ENCODE measurements around the gene TFEB. TPM values are rescaled to one million over a fixed set of nuclear protein-coding genes. Genes with fewer than 3 reads are reported as not detected.

TFEB gene
- total RNA-seq, 2 donors from 2014 or later: 4.9 to 10.1 TPM

DNA sequence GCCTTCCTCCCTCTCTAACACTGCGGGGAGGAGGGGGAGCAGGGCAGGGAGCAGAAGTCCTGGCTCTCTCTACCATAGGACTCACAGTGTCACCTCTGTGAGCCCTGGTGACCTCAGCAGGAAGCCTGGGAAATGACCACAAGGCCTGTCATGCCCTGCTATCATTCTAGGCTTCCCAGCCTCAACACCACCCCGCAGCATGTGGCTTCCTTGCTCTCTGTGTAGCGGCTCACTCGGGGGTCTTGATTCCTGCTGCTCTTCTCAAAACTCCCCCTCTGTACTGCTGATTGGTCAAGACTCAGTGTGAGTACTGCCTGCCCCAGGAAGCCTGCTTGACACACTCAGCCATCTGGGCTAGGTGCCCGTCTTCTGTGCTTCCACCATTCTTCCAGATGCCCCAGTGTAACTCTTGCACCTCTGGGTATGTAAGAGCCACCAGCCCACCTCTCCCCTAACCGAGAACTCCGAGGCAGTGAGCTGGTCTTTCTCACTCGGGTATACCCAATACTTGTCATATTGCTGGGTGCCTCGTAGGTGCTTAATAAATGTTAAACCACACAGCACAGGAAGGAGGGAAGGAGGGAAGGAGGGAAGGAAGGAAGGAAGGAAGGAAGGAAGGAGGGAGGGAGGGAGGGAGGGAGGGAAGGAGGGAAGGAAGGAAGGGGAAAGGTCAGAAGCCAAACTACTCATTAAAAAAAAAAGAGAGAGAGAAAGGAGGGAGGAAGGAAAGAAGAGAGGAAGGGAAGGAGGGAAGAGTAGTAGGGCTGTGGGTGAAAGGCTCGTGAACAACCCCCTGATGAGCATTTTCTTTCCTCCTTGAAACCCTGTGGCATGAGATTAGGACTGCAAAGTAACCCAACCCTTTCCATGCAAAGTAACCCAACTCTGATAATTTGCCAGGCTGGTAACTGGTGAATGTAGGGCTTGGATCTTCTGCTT, 92.2 kb downstream of the TFEB start:
- no peak overlapping the region for H3K27ac ChIP-seq
- WGBS, 2 donors: 65 to 70% methylated on average over 9 to 10 of the region's 10 CpGs
- no peaks in the 10 kb centered on the region for H3K9me3 ChIP-seq
- H3K27me3 ChIP-seq: peaks cover 0 to 9% of the 10 kb centered on the region in 2 donors
- ATAC-seq (no peak), DNase-seq (no peak)
- TF ChIP-seq, protein P1, sequence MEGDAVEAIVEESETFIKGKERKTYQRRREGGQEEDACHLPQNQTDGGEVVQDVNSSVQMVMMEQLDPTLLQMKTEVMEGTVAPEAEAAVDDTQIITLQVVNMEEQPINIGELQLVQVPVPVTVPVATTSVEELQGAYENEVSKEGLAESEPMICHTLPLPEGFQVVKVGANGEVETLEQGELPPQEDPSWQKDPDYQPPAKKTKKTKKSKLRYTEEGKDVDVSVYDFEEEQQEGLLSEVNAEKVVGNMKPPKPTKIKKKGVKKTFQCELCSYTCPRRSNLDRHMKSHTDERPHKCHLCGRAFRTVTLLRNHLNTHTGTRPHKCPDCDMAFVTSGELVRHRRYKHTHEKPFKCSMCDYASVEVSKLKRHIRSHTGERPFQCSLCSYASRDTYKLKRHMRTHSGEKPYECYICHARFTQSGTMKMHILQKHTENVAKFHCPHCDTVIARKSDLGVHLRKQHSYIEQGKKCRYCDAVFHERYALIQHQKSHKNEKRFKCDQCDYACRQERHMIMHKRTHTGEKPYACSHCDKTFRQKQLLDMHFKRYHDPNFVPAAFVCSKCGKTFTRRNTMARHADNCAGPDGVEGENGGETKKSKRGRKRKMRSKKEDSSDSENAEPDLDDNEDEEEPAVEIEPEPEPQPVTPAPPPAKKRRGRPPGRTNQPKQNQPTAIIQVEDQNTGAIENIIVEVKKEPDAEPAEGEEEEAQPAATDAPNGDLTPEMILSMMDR (IDR thresholded peaks at IDR 0.05): no peak
- no peak for TF ChIP-seq POLR2A (IDR thresholded peaks at IDR 0.05)
- intact Hi-C loops (cut with DNase I): no loop called here
- no peak overlapping the region for H3K4me3 ChIP-seq
- no peaks in the 10 kb centered on the region for H3K36me3 ChIP-seq (replicated peaks in 1 of 2; ENCODE audit: insufficient read depth in 1 of 2, low read depth in 2 of 2)
- peaks cover 7% of the 10 kb centered on the region for H3K4me1 ChIP-seq

DNA sequence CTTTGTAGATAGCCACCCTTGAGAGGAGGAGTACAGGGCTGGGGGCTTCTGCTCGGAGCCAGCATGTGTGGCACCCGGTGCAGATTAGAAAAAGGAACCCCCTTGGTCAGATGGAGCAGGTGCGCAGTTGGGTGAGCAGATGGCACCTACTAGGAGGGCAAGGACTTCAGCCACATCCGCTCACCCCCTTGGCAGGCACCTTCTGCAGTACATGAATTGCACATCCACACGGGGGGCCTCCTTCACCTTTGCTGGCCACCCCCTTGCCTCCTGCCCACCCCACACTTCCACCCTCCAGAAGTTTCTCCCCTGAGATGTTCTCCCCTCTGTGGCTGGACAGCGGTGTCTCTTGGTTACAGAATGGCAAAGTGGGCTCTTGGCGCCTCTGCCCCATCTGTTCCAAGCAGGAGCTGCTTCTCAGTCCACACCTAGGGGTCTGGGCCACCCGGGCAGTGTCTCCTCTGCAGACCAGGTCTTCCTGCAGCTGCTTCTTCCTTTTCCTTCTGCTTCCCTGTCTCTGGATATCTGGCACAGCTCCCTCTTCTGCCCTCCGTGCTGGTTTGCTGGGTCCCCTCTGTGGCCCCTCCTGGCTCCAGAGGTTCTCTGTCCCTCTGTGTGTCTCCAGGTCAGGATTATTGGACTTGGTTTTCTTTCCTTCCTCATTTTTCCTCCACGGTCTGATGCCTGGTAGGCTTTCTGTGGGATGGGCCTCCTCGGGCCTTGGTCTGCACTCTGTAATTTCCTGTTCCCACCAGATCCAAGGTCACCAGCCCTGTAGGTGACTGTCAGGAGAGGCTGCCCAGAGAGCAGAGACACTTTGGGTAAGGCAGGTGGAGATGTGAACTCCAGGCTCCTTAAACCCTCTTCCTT, 93.1 kb downstream of the TFEB start:
- Histone ChIP-seq H3K9me3 (no peaks in the 10 kb centered on the region), H3K27me3 (peaks cover 0 to 18% of the 10 kb centered on the region in 2 donors), H3K4me1 (peaks cover 16% of the 10 kb centered on the region), H3K27ac (no peak overlapping the region), H3K4me3 (no peak overlapping the region), H3K36me3 (replicated peaks in 1 of 2; ENCODE audit: insufficient read depth in 1 of 2, low read depth in 2 of 2) (no peaks in the 10 kb centered on the region)
- DNase-seq (no peak), ATAC-seq (no peak)
- TF ChIP-seq, protein P1 (IDR thresholded peaks at IDR 0.05): no peak
- TF ChIP-seq POLR2A (IDR thresholded peaks at IDR 0.05): no peak
- intact Hi-C loops (cut with DNase I): no loop called here
- WGBS, 2 donors: 57 to 63% methylated on average over 9 to 10 of the region's 11 CpGs

DNA sequence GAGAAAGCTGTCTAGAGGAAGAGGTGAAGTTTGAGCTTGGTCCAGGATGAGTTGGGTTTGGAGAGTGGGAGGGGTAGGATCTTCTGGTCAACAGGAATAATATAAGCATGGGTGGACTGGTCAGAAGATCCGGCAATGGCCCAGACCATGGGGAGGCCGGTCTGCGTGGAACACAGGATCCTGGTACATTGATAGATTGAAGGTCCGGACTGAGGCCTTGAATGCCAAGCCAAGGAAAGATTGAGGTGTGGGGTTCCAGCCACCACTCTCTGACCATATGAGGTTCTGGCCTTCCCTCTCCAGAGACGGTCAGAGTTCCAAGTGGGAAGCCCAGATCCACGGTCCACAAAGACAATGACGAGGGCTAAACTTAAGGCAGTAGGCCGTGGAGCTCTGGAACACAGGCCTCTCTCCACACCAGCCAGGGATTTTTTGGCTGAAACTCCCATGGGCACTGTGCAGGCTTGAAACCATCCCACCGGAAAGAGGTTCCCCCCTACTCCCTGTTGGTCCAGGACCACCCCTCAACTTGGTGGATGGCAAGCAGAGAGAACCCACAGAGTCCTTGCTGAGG, 94.0 kb downstream of the TFEB start:
- DNase-seq: no peak

GRCh38 chr6:41640426-41640825, 95.0 kb downstream of the TFEB start:
- no peak for DNase-seq
- TF ChIP-seq, protein P1 (IDR thresholded peaks at IDR 0.05): no peak
- no peak for TF ChIP-seq POLR2A (IDR thresholded peaks at IDR 0.05)
- ATAC-seq: no peak
- intact Hi-C loops (cut with DNase I): no loop called here
- 80 to 100% methylated on average over 1 to 6 of the region's 7 CpGs for WGBS, 2 donors
- no peak overlapping the region for H3K4me3 ChIP-seq
- H3K4me1 ChIP-seq: peaks cover 25% of the 10 kb centered on the region
- no peaks in the 10 kb centered on the region for H3K9me3 ChIP-seq
- peaks cover 0 to 25% of the 10 kb centered on the region in 2 donors for H3K27me3 ChIP-seq
- no peak overlapping the region for H3K27ac ChIP-seq
- no peaks in the 10 kb centered on the region for H3K36me3 ChIP-seq (replicated peaks in 1 of 2; ENCODE audit: insufficient read depth in 1 of 2, low read depth in 2 of 2)

More for the DNA sequence above, 94.0 kb downstream of the TFEB start:
- H3K27me3 ChIP-seq: peaks cover 0 to 25% of the 10 kb centered on the region in 2 donors
- 79 to 87% methylated on average over 9 of the region's 9 CpGs for WGBS, 2 donors
- intact Hi-C loops (cut with DNase I): no loop called here
- no peaks in the 10 kb centered on the region for H3K36me3 ChIP-seq (replicated peaks in 1 of 2; ENCODE audit: insufficient read depth in 1 of 2, low read depth in 2 of 2)
- no peak overlapping the region for H3K27ac ChIP-seq
- peaks cover 25% of the 10 kb centered on the region for H3K4me1 ChIP-seq
- TF ChIP-seq POLR2A (IDR thresholded peaks at IDR 0.05): no peak
- H3K4me3 ChIP-seq: no peak overlapping the region
- no peak for ATAC-seq
- H3K9me3 ChIP-seq: no peaks in the 10 kb centered on the region
